K562 (cell line): ENCODE measurements around the gene OR51E2. TPM values are rescaled to one million over a fixed set of nuclear protein-coding genes. Genes with fewer than 3 reads are reported as not detected.

Source experiments
- FOXP4 ChIP-seq: sonication (generic); formaldehyde crosslinking; IDR thresholded peaks from 2 replicates; pipeline ENCODE4 v1.8.0; 2022; ENCODE audit warnings: mild to moderate bottlenecking, missing genetic modification reagents, borderline replicate concordance
- GATAD2B ChIP-seq: fragments of 450-650 bp; IDR thresholded peaks from 2 replicates; pipeline ENCODE4 v1.6.1; 2017; ENCODE audit warnings: mild to moderate bottlenecking, borderline replicate concordance
- HES1 ChIP-seq: fragments of 450-650 bp; IDR thresholded peaks from 2 replicates; pipeline ENCODE4 v1.6.1; 2016; ENCODE audit warnings: low read depth, mild to moderate bottlenecking, moderate library complexity
- RBM22 ChIP-seq: fragments of 200-400 bp; formaldehyde crosslinking; IDR thresholded peaks from 2 replicates; pipeline ENCODE4 v1.6.1; 2018; ENCODE audit warnings: low read length, low read depth; ENCODE audit not compliant: poor library complexity, severe bottlenecking
- TCF7L2 ChIP-seq: fragments of 150-350 bp; IDR thresholded peaks from 2 replicates; pipeline ENCODE4 v1.6.1; 2016; ENCODE audit warnings: low read depth, mild to moderate bottlenecking, low read length, moderate library complexity
- ZNF408 ChIP-seq: fragments of 250-450 bp; sonication (Bioruptor Pico); IDR thresholded peaks from 2 replicates; pipeline ENCODE4 v1.4.0; 2020; ENCODE audit warnings: low read depth, mild to moderate bottlenecking, moderate library complexity
- polyA plus RNA-seq, 8 experiments: library from polyadenylated mRNA; depleted of rRNA in 4 of 8; stranded (reverse) in 5 of 8; unstranded in 3 of 8; fragments of >200 nt; fragmentation: Nextera tagmentation in 2 of 8; fragmentation: Illumina TruSeq in 1 of 8; extraction: Ambion mirVana in 2 of 8; extraction: Trizol in 1 of 8; gene quantifications; 2 replicates each; pipeline versions ENCODE4 v1.2.1 to v1.2.3, GENCODE V29; 2011 to 2014; ENCODE audit warnings: inconsistent platforms in 1 of 8, missing spikeins in 1 of 8
- total RNA-seq, 7 experiments: library from RNA; depleted of rRNA in 6 of 7; stranded (reverse); fragments of >200 nt in 6 of 7; fragmentation: Illumina TruSeq in 2 of 7; extraction: Trizol in 2 of 7; gene quantifications; 2 replicates each; pipeline versions ENCODE4 v1.2.1 to v1.2.3, GENCODE V29; 2011 to 2021; ENCODE audit warnings: low replicate concordance in 1 of 7
- TF ChIP-seq, protein P1 (sequence below): sonication (generic); formaldehyde crosslinking; IDR thresholded peaks from 2 replicates; pipeline ENCODE4 v1.5.0; 2020; ENCODE audit warnings: missing genetic modification reagents
- TF ChIP-seq, protein P2 (sequence below): sonication (generic); IDR thresholded peaks from 2 replicates; pipeline ENCODE4 v1.6.1; 2016

OR51E2 gene
- total and polyA plus RNA-seq, 9 of the 15 experiments (the other 6 are each of a cell fraction or from before 2014, with no cell fraction given), result not detected

- TF ChIP-seq, protein P1, sequence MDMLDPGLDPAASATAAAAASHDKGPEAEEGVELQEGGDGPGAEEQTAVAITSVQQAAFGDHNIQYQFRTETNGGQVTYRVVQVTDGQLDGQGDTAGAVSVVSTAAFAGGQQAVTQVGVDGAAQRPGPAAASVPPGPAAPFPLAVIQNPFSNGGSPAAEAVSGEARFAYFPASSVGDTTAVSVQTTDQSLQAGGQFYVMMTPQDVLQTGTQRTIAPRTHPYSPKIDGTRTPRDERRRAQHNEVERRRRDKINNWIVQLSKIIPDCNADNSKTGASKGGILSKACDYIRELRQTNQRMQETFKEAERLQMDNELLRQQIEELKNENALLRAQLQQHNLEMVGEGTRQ (CRISPR knock-in tag), result no peak
- TF ChIP-seq TCF7L2 (no peak), GATAD2B (no peak), ZNF408 (no peak), RBM22 (no peak), HES1 (no peak), FOXP4 (CRISPR knock-in tag) (no peak)
- TF ChIP-seq, protein P2, sequence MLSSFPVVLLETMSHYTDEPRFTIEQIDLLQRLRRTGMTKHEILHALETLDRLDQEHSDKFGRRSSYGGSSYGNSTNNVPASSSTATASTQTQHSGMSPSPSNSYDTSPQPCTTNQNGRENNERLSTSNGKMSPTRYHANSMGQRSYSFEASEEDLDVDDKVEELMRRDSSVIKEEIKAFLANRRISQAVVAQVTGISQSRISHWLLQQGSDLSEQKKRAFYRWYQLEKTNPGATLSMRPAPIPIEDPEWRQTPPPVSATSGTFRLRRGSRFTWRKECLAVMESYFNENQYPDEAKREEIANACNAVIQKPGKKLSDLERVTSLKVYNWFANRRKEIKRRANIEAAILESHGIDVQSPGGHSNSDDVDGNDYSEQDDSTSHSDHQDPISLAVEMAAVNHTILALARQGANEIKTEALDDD, result no peak
- TF ChIP-seq, all 486 proteins: peak for 0
Observed at GRCh38 chr11:4684631-4685285, 12.9 kb downstream of the OR51E2 start (continued).
